Cortex of kidney (tissue), 1 donor: ENCODE measurements around the gene TUBB4B.

Source experiments
- DNase-seq: peaks from one replicate; lab custom pipeline; 2025; lab: John Stamatoyannopoulos, UW

The TUBB4B gene

GRCh38 chr9:137225699-137226331 is 15.3 kb upstream of the TUBB4B start:
- DNase-seq, result no peak

GRCh38 chr9:137226338-137227053 is 14.6 kb upstream of the TUBB4B start:
- DNase-seq, result no peak

GRCh38 chr9:137227054-137227852 is 13.8 kb upstream of the TUBB4B start, which contains the start of gene RNF224:
RNF224 (plus strand) TSS chr9:137227502; CDS start chr9:137228336, 834 bp downstream.
- no peak for DNase-seq

GRCh38 chr9:137227853-137228505 is 13.1 kb upstream of the TUBB4B start:
- DNase-seq, result no peak

- DNase-seq, result no peak
Measured at GRCh38 chr9:137228506-137228967, 12.6 kb upstream of the TUBB4B start.

- DNase-seq, result no peak
Measured at GRCh38 chr9:137228968-137229896, 11.9 kb upstream of the TUBB4B start.

GRCh38 chr9:137229903-137230704 is 11.0 kb upstream of the TUBB4B start:
- DNase-seq, result no peak

GRCh38 chr9:137230705-137231371 is 10.2 kb upstream of the TUBB4B start, which contains the start of gene SLC34A3:
SLC34A3 (plus strand) TSS chr9:137230901; CDS start chr9:137231703, 802 bp downstream.
- no peak for DNase-seq

- DNase-seq, result no peak
Measured at GRCh38 chr9:137231372-137232039, 9.6 kb upstream of the TUBB4B start.

- no peak for DNase-seq
Measured at GRCh38 chr9:137232101-137232500, 9.0 kb upstream of the TUBB4B start.

GRCh38 chr9:137232510-137232909 is 8.6 kb upstream of the TUBB4B start:
- DNase-seq, result no peak

- no peak for DNase-seq
Measured at GRCh38 chr9:137233143-137233980, 7.7 kb upstream of the TUBB4B start.

GRCh38 chr9:137234055-137234697 is 6.9 kb upstream of the TUBB4B start:
- no peak for DNase-seq

- no peak for DNase-seq
Measured at GRCh38 chr9:137234758-137235423, 6.2 kb upstream of the TUBB4B start.

GRCh38 chr9:137235424-137236237 is 5.5 kb upstream of the TUBB4B start:
- no peak for DNase-seq
